ENCODE data around the gene BCAT1. TPM values are rescaled to one million over a fixed set of nuclear protein-coding genes. Genes with fewer than 3 reads are reported as not detected.
"Not testable (repeated sequence)": the region's sequence is repeated elsewhere in the genome, so short reads cannot be mapped to it uniquely, and the experiment has no call there.

The BCAT1 gene
- total RNA-seq, 1 donor from 2014 or later, result 5.8 TPM

DNA sequence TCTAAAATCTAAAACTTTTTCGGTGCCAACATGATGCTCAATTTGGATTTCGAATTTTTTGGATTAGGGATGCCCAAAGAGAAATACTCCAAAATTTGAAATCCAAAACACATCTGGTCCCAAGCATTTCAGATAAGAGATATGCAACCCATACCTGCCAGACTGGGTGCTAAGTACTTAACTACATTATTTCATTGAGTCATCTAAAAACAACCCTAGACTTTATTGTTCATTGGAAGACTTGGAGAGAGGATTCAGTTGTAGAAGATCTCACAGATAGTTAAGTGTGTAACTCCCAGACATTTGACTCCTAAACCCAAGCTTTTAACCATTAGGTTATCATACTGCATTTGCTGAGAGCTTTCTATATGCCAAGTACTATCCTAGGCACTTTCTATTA is 102.2 kb downstream of the BCAT1 start:
- no peak for DNase-seq (ENCODE audit: missing footprints)
- no peak for ATAC-seq
- intact Hi-C loops (cut with DNase I), result no loop called here

GRCh38 chr12:24845615-24846014 is 103.3 kb downstream of the BCAT1 start:
- DNase-seq (ENCODE audit: missing footprints) (no peak), ATAC-seq (no peak)
- intact Hi-C loops (cut with DNase I), result no loop called here

GRCh38 chr12:24840046-24840800 is 108.7 kb downstream of the BCAT1 start:
- no peak for ATAC-seq
- intact Hi-C loops (cut with DNase I), result no loop called here
- DNase-seq (ENCODE audit: missing footprints), result no peak

DNA sequence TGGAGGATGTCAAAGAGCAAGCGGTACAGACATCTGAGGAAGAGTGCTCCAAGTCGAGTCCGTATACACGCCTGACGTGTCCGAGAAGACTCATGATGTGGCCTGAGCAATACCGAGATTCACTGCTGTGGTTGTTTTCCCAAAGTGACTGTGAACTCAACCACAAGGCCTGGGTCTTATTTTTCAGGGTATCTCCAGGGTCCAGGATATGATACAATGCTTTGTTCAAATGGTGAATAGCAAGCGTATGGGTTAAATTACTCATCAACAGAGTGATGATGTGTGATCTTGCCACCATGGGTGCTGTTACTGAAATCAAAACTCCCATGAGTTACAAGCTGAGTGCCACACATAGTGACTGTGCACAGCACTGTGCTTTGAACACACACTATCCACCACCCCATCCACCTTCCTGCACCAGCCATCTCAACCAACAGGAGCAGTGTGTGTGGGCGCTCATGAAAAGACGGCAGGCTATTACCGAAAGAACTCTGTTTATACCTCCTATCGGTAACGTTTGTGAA is 109.6 kb downstream of the BCAT1 start:
- ATAC-seq, result no peak
- intact Hi-C loops (cut with DNase I), result no loop called here
- DNase-seq (ENCODE audit: missing footprints), result no peak

DNA sequence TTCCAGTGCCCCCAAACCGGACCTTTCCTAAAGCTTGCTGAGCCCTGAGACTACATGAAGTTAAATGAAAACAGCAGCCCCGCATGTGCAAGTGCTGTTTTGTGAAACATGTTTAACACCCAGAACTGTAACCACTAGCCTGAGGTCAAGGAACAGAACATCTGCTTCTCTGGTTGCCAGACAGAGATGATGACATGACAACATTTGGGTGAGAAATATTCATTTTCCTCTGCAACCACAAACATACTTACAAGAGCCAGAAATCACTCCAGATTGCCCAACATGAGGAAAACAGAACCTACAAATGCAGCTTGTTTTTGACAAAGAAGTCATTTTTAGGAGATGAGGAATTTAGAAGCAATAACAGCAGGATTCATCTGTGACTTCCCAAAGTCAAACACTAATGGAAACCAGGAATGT is 110.4 kb downstream of the BCAT1 start:
- intact Hi-C loops (cut with DNase I), result no loop called here
- DNase-seq (ENCODE audit: missing footprints), result no peak
- ATAC-seq, result peak; percentile 94

DNA sequence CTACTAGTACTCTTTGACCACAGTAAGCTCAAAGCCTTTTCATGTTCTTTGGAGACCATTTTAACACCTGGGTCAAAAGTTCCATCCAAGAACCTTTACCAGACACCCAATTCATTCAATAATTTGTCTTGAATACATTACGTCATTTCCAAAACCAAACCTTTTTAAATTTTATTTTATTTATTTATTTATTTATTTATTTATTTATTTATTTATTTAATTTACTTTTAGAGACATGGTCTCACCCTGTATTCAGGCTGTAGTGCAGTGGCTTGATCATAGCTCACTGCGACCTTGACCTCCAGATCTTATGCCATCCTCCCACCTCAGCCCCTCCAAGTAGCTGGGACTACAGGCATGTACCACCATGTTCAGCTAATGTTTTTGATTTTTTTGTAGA is 113.5 kb downstream of the BCAT1 start:
- DNase-seq (ENCODE audit: missing footprints) (no peak), ATAC-seq (no peak)
- intact Hi-C loops (cut with DNase I), result no loop called here

DNA sequence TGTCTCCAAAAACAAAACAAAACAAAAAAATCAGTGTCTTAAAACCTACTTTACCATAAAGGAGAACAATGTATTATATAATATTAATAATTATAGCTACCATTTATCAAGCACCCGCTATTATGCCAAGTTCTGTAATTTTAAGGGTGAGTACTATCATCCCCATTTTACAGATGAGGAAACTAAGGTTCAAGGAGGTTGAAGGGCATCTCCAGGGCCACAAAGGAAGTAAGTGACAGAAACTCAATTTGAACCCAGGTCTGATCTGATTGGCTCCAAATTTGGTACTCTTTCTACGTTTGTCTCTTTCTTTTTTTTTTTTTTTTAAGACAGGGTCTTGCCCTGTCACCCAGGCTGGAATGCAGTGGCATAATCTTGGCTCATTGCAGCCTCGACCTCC is 115.4 kb downstream of the BCAT1 start:
- intact Hi-C loops (cut with DNase I), result no loop called here
- ATAC-seq, result no peak
- no peak for DNase-seq (ENCODE audit: missing footprints)

- no peak for ATAC-seq
- intact Hi-C loops (cut with DNase I), result no loop called here
Observed at GRCh38 chr12:24823808-24824515, 124.9 kb downstream of the BCAT1 start.

GRCh38 chr12:24822121-24822899 is 126.6 kb downstream of the BCAT1 start:
- ATAC-seq, result peak; percentile 39
- intact Hi-C loops (cut with DNase I), result no loop called here
- DNase-seq (ENCODE audit: missing footprints), result no peak

More at GRCh38 chr12:24823808-24824515, 124.9 kb downstream of the BCAT1 start:
- no peak for DNase-seq (ENCODE audit: missing footprints)

DNA sequence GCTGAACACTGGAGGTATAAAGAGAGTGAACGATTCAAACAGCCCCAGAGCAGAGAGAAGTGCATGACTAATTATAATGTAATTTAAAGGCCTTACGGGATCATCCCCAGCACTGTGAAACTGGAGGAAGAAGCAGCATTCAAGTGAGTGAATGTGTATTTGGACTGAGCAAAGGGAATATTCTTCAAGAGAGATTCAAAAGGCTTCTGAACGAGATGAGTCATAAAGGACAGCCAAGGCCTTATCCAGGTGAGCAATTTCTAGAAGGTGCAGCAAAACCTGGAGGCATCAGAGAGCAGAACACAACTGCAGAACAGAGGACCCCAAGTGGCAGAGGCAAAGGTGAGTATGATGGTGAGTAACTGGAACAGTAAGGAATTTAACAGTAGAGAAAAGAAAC is 127.2 kb downstream of the BCAT1 start:
- no peak for ATAC-seq
- intact Hi-C loops (cut with DNase I), result no loop called here

GRCh38 chr12:24820872-24821271 is 128.0 kb downstream of the BCAT1 start:
- DNase-seq (ENCODE audit: missing footprints), result no peak
- peak; percentile 68 for ATAC-seq
- intact Hi-C loops (cut with DNase I), result no loop called here

More for the DNA sequence above, 127.2 kb downstream of the BCAT1 start:
- DNase-seq (ENCODE audit: missing footprints), result no peak

DNA sequence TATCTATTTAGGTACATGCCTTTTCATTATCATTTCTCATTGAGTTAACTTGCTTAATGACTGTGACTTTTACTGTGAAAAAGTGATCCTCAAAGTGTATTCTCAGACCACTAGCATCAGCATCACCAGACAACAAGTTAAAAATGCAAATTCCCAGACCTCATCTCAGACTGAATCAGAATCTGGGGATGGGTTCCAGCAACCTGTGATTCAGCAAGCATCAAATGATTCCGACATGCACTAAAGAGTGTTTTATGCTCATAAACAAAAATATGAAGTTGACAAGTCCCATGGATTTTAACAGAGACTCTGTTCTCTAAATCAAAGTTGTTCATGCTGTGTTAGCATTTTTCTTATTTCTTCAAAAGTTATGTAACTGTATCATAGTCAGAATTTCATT is 130.6 kb downstream of the BCAT1 start:
- DNase-seq (ENCODE audit: missing footprints), result no peak
- intact Hi-C loops (cut with DNase I), result no loop called here

GRCh38 chr12:24815114-24815423 is 133.8 kb downstream of the BCAT1 start:
- ATAC-seq (no peak), DNase-seq (ENCODE audit: missing footprints) (no peak)
- intact Hi-C loops (cut with DNase I), result no loop called here

More for the DNA sequence above, 130.6 kb downstream of the BCAT1 start:
- ATAC-seq, result no peak

DNA sequence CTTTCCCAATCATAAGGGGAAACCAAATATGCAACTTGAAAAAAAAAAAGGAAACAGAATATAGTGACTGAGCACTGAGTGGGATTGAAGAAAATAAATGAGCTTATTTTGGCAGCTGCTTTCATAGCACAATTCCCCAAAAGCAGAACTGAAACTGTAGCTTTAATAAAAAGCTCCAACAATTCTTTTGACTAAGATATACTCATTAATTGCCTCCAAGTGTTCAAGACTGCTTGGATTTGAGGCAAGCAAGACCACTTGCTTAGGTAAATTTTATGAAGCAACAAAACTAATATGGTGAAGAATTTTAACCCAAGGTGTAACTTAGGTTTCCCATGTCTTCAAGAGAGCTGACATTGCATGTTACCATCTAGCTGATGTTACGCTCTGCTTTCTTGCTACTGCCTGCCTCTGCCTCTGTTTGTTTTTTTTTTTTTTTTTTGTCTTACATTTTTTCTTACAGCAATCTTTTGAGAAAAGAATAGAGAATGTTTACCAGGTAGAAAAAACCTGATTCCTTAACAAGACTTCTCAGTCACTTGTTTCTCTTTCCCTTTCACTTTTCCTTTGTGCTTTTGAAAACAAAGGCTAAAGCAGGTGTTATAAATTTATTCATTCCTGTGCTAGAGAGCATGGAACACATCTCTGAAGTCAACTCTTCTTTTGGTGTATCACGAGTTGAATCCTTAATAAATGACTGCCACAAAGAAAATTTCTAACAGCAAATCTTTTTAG is 134.4 kb downstream of the BCAT1 start:
- DNase-seq (ENCODE audit: missing footprints) (no peak), ATAC-seq (peak; percentile 28)
- intact Hi-C loops (cut with DNase I), result no loop called here

DNA sequence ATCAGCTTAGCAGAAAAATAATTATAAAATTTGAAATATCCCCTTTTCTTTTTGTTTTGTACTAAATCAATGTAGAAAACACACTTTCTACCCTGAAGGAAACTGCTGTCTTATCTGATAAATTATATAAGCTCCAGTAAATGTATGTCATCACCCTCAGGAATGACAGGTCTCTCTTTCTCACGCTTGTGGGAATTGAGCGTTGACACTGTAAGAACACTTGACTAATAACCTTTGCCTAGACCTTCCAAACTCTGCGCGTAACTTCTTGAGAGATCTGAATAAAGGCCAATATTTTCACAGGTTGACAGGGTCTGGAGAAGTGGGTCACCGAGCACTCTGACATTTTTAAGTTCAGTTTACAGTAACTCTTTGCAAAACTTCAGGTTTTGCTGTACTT is 138.5 kb downstream of the BCAT1 start:
- DNase-seq (ENCODE audit: missing footprints), result no peak
- intact Hi-C loops (cut with DNase I), result no loop called here
- no peak for ATAC-seq

DNA sequence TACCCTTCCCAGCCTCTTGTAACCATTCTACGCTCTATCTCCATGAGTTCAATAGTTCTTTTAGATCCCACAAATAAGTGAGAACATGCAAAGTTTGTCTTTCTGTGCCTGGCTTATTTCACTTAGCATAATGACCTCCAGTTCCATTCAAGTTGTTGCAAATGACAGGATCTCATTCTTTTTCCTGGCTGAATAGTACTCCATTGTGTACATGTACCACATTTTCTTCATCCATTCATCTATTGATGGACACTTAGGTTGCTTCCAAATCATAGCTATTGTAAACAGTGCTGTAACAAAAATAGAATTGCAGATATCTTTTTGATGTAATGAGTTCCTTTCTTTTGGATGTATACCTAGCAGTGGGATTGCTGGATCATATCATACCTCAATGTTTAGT is 139.6 kb downstream of the BCAT1 start:
- not testable (repeated sequence) for DNase-seq (ENCODE audit: missing footprints)

DNA sequence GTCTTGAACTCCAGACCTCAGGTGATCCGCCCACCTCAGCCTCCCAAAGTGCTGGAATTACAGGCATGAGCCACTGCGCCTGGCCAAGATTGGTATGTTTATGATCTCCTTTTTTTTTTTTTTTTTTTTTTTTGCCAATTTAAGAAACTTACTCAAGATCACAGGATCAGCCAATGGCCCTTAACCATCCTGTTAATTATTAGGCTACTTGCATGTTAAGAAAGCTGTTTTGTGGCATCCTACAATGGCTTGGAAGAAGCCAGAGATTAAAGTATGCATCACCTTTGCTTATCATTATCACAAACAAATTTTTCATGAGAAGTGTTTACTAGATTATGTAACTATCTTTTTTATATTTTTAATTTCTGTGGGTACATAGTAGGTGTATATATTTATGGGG is 140.2 kb downstream of the BCAT1 start:
- intact Hi-C loops (cut with DNase I), result no loop called here
- ATAC-seq, result no peak
- DNase-seq (ENCODE audit: missing footprints), result no peak

More for the DNA sequence above, 139.6 kb downstream of the BCAT1 start:
- ATAC-seq; intact Hi-C loops (cut with DNase I): not testable (repeated sequence)

- DNase-seq (ENCODE audit: missing footprints), result no peak
- no peak for ATAC-seq
- intact Hi-C loops (cut with DNase I), result no loop called here
Observed at GRCh38 chr12:24806386-24806785, 142.5 kb downstream of the BCAT1 start.

Measured in Right ventricle myocardium inferior (tissue), 1 donor.